GM18505 (cell line): ENCODE data around the gene TBX6.
"Not testable (repeated sequence)": the region's sequence is repeated elsewhere in the genome, so short reads cannot be mapped to it uniquely, and the experiment has no call there.

Experiments used
- ATAC-seq: cut with Tn5 transposase; IDR thresholded peaks from one replicate; pipeline ENCODE4 v1.9.1; 2021; ENCODE audit not compliant: unreplicated experiment
- POLR2A ChIP-seq: IDR thresholded peaks from 4 replicates; pipeline ENCODE4 v1.6.1; 2011; ENCODE audit warnings: borderline replicate concordance; ENCODE audit not compliant: insufficient read depth, insufficient read length; ENCODE audit errors: extremely low read depth

TBX6 gene

GRCh38 chr16:30091474-30092372 is at the start of gene TBX6:
TBX6 (minus strand) TSS chr16:30091924; CDS start chr16:30091193, 731 bp downstream.
- ATAC-seq, result peak; percentile 64
- TF ChIP-seq POLR2A, result peak; percentile 66

- TF ChIP-seq POLR2A, result no peak
- ATAC-seq, result no peak
Measured at GRCh38 chr16:30139583-30140481, 48.1 kb upstream of the TBX6 start.

- TF ChIP-seq POLR2A, result no peak
- ATAC-seq, result no peak
Measured at GRCh38 chr16:30137897-30138296, 46.2 kb upstream of the TBX6 start.

GRCh38 chr16:30136971-30137605 is 45.4 kb upstream of the TBX6 start:
- TF ChIP-seq POLR2A, result no peak
- no peak for ATAC-seq

- TF ChIP-seq POLR2A, result no peak
- ATAC-seq, result no peak
Measured at GRCh38 chr16:30132591-30132990, 40.9 kb upstream of the TBX6 start.

GRCh38 chr16:30131869-30132475 is 40.2 kb upstream of the TBX6 start:
- TF ChIP-seq POLR2A, result no peak
- ATAC-seq, result no peak

- no peak for ATAC-seq
- no peak for TF ChIP-seq POLR2A
Measured at GRCh38 chr16:30127993-30128392, 36.3 kb upstream of the TBX6 start.

- ATAC-seq, result not testable (repeated sequence)
Measured at GRCh38 chr16:30125690-30126089, 34.0 kb upstream of the TBX6 start.

GRCh38 chr16:30124985-30125379 is 33.3 kb upstream of the TBX6 start:
- no peak for TF ChIP-seq POLR2A
- no peak for ATAC-seq

- ATAC-seq, result peak; percentile 3
Measured at GRCh38 chr16:30122604-30123160, 31.0 kb upstream of the TBX6 start.

GRCh38 chr16:30121741-30122571 is 30.2 kb upstream of the TBX6 start:
- ATAC-seq, result no peak
- no peak for TF ChIP-seq POLR2A

More at GRCh38 chr16:30122604-30123160, 31.0 kb upstream of the TBX6 start:
- no peak for TF ChIP-seq POLR2A
